Measurements from ENCODE around the gene FGF12.

DNA sequence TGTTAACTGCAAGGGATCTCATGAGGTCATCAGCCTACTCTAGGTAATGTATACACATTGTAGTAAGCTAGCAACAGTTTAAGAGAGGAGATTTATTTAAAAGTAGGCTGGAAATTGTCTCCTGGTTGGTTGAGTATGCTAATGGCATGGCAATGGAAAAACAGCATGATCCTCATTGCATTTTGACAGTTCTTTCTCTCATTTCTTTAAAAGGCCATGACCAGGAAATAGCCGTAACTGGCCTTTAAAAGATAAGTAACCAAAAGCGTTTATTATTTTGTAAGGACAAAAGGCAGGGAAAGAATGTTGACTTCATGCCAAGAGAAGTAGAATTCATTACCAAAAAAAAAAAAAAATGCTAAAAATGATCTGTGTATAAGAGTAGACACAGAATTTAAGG lies 310.3 kb downstream of the FGF12 start:
- TF ChIP-seq, protein P1, sequence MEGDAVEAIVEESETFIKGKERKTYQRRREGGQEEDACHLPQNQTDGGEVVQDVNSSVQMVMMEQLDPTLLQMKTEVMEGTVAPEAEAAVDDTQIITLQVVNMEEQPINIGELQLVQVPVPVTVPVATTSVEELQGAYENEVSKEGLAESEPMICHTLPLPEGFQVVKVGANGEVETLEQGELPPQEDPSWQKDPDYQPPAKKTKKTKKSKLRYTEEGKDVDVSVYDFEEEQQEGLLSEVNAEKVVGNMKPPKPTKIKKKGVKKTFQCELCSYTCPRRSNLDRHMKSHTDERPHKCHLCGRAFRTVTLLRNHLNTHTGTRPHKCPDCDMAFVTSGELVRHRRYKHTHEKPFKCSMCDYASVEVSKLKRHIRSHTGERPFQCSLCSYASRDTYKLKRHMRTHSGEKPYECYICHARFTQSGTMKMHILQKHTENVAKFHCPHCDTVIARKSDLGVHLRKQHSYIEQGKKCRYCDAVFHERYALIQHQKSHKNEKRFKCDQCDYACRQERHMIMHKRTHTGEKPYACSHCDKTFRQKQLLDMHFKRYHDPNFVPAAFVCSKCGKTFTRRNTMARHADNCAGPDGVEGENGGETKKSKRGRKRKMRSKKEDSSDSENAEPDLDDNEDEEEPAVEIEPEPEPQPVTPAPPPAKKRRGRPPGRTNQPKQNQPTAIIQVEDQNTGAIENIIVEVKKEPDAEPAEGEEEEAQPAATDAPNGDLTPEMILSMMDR (conservative IDR thresholded peaks at IDR 0.05; ENCODE audit: low read depth in 2 of 2): no peak
- TF ChIP-seq EZH2 (IDR thresholded peaks at IDR 0.05; ENCODE audit: low read depth, unreplicated experiment) (no peak), EZH2phosphoT487 (IDR thresholded peaks at IDR 0.05; ENCODE audit: unreplicated experiment) (no peak), POLR2AphosphoS5 (IDR thresholded peaks at IDR 0.05; ENCODE audit: low read depth) (no peak), CREB1 (CRISPR knock-in tag; IDR thresholded peaks at IDR 0.05; ENCODE audit: low read depth) (no peak), JUNB (IDR thresholded peaks at IDR 0.05; ENCODE audit: unreplicated experiment) (no peak), STAT1 (IDR thresholded peaks at IDR 0.05; ENCODE audit: unreplicated experiment) (no peak)
- TF ChIP-seq, protein P2, sequence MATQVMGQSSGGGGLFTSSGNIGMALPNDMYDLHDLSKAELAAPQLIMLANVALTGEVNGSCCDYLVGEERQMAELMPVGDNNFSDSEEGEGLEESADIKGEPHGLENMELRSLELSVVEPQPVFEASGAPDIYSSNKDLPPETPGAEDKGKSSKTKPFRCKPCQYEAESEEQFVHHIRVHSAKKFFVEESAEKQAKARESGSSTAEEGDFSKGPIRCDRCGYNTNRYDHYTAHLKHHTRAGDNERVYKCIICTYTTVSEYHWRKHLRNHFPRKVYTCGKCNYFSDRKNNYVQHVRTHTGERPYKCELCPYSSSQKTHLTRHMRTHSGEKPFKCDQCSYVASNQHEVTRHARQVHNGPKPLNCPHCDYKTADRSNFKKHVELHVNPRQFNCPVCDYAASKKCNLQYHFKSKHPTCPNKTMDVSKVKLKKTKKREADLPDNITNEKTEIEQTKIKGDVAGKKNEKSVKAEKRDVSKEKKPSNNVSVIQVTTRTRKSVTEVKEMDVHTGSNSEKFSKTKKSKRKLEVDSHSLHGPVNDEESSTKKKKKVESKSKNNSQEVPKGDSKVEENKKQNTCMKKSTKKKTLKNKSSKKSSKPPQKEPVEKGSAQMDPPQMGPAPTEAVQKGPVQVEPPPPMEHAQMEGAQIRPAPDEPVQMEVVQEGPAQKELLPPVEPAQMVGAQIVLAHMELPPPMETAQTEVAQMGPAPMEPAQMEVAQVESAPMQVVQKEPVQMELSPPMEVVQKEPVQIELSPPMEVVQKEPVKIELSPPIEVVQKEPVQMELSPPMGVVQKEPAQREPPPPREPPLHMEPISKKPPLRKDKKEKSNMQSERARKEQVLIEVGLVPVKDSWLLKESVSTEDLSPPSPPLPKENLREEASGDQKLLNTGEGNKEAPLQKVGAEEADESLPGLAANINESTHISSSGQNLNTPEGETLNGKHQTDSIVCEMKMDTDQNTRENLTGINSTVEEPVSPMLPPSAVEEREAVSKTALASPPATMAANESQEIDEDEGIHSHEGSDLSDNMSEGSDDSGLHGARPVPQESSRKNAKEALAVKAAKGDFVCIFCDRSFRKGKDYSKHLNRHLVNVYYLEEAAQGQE (IDR thresholded peaks at IDR 0.05; ENCODE audit: unreplicated experiment): no peak
